ENCODE data around the gene KLHL30.

Gene KLHL30

GRCh38 chr2:238101891-238102841 is 36.3 kb upstream of the KLHL30 start:
- in situ Hi-C loops (cut with MboI; ENCODE audit: low sequenced_read_pairs): loop anchor here (25.0 kb wide), 1 partner anchor 240 kb away; the partner anchor contains the start of gene RAMP1

GRCh38 chr2:238102865-238103264 is 35.6 kb upstream of the KLHL30 start:
- in situ Hi-C loops (cut with MboI; ENCODE audit: low sequenced_read_pairs): loop anchor here (25.0 kb wide), 1 partner anchor 241 kb away; the partner anchor contains the start of gene RAMP1

- in situ Hi-C loops (cut with MboI; ENCODE audit: low sequenced_read_pairs): loop anchor here (25.0 kb wide), 1 partner anchor 241 kb away; the partner anchor contains the start of gene RAMP1
Observed at GRCh38 chr2:238103465-238104225, 34.8 kb upstream of the KLHL30 start.

- in situ Hi-C loops (cut with MboI; ENCODE audit: low sequenced_read_pairs): loop anchor here (25.0 kb wide), 1 partner anchor 242 kb away; the partner anchor contains the start of gene RAMP1
Observed at GRCh38 chr2:238104226-238104690, 34.2 kb upstream of the KLHL30 start.

GRCh38 chr2:238104691-238105371 is 33.6 kb upstream of the KLHL30 start:
- in situ Hi-C loops (cut with MboI; ENCODE audit: low sequenced_read_pairs): loop anchor here (25.0 kb wide), 1 partner anchor 243 kb away; the partner anchor contains the start of gene RAMP1

- in situ Hi-C loops (cut with MboI; ENCODE audit: low sequenced_read_pairs): loop anchor here (25.0 kb wide), 1 partner anchor 243 kb away; the partner anchor contains the start of gene RAMP1
Observed at GRCh38 chr2:238105506-238106338, 32.7 kb upstream of the KLHL30 start.

GRCh38 chr2:238106339-238106697 is 32.1 kb upstream of the KLHL30 start:
- in situ Hi-C loops (cut with MboI; ENCODE audit: low sequenced_read_pairs): loop anchor here (25.0 kb wide), 1 partner anchor 244 kb away; the partner anchor contains the start of gene RAMP1

GRCh38 chr2:238106698-238107524 is 31.6 kb upstream of the KLHL30 start:
- in situ Hi-C loops (cut with MboI; ENCODE audit: low sequenced_read_pairs): loop anchor here (25.0 kb wide), 1 partner anchor 245 kb away; the partner anchor contains the start of gene RAMP1

- in situ Hi-C loops (cut with MboI; ENCODE audit: low sequenced_read_pairs): loop anchor here (25.0 kb wide), 1 partner anchor 245 kb away; the partner anchor contains the start of gene RAMP1
Observed at GRCh38 chr2:238107525-238108422, 30.7 kb upstream of the KLHL30 start.

GRCh38 chr2:238108423-238109183 is 29.9 kb upstream of the KLHL30 start:
- in situ Hi-C loops (cut with MboI; ENCODE audit: low sequenced_read_pairs): loop anchor here (25.0 kb wide), 1 partner anchor 246 kb away; the partner anchor contains the start of gene RAMP1

- in situ Hi-C loops (cut with MboI; ENCODE audit: low sequenced_read_pairs): loop anchor here (25.0 kb wide), 1 partner anchor 251 kb away; the partner anchor contains the start of gene RAMP1
Observed at GRCh38 chr2:238113611-238114010, 24.9 kb upstream of the KLHL30 start.

- in situ Hi-C loops (cut with MboI; ENCODE audit: low sequenced_read_pairs): loop anchor here (25.0 kb wide), 1 partner anchor 252 kb away; the partner anchor contains the start of gene RAMP1
Observed at GRCh38 chr2:238114331-238114841, 24.1 kb upstream of the KLHL30 start.

GRCh38 chr2:238114851-238115660 is 23.4 kb upstream of the KLHL30 start:
- in situ Hi-C loops (cut with MboI; ENCODE audit: low sequenced_read_pairs): loop anchor here (25.0 kb wide), 1 partner anchor 253 kb away; the partner anchor contains the start of gene RAMP1

- in situ Hi-C loops (cut with MboI; ENCODE audit: low sequenced_read_pairs): loop anchor here (25.0 kb wide), 1 partner anchor 253 kb away; the partner anchor contains the start of gene RAMP1
Observed at GRCh38 chr2:238115709-238116108, 22.8 kb upstream of the KLHL30 start.

All from HL-60/S4 (cell line).